H7 (cell line): ENCODE measurements around the gene FAM124B. TPM values are rescaled to one million over a fixed set of nuclear protein-coding genes. Genes with fewer than 3 reads are reported as not detected.
"Not testable (repeated sequence)": the region's sequence is repeated elsewhere in the genome, so short reads cannot be mapped to it uniquely, and the experiment has no call there.

Experiments used
- DNase-seq: peaks from one replicate; pipeline ENCODE4 v3.0.0; 2012
- H3K27me3 ChIP-seq: 2 replicates; pipeline ENCODE4 v1.6.0; 2011; ENCODE audit warnings: mild to moderate bottlenecking, low read length; ENCODE audit not compliant: control insufficient read depth, insufficient read depth
- H3K36me3 ChIP-seq: replicated peaks from 2 replicates; pipeline ENCODE4 v1.5.1; 2011; ENCODE audit warnings: low read length; ENCODE audit not compliant: control insufficient read depth, insufficient read depth
- H3K4me3 ChIP-seq: 2 replicates; pipeline ENCODE4 v1.5.1; 2011; ENCODE audit warnings: low read depth, mild to moderate bottlenecking, control low read depth, low read length, moderate library complexity; ENCODE audit not compliant: insufficient read depth
- total RNA-seq: library from RNA; depleted of rRNA; stranded (reverse); fragments of >200 nt; shearing (Covaris generic); gene quantifications from 2 replicates; pipeline ENCODE4 v1.2.3, GENCODE V29; 2014

FAM124B gene
- total RNA-seq, 1 experiment from 2014 or later: 0.31 TPM

DNA sequence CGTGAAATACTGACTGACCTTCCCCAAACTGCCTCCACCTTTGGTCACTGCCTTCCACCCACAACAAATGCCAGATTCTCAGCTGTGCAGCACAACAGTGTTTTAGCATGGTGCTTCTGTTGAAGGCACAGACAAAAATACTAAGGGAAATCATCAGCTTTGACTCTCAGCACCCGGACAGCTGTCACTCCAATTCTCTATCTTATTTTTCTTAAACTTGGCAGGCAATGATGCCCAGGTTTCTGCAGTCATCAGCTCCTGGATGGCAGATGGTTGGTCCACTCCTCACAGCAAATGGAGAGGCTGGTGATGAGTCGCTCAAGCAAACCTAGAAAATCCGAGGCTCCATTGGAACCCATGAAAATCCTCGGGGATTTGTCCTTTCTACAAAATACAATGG lies 2.9 kb upstream of the FAM124B start:
- no peak overlapping the region for H3K4me3 ChIP-seq
- H3K27me3 ChIP-seq: no peaks in the 10 kb centered on the region
- DNase-seq: no peak
- H3K36me3 ChIP-seq: no peaks in the 10 kb centered on the region

DNA sequence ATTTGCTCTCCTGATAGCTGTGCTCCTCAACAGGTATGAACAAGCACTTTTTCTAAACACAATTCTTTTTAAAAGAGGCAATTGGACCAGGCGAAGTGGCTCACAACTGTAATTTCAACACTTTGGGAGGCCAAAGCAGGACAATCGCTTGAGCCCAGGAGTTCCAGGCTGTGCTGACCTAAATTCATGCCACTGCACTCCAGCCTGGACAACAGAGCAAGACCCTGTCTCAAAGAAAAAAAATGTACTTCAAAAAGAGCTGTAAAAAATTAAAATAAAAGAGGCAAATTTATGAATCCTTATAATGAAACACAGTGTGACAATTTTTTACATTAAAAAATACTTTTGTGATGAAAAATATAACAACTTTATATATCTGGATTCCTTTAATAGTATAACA lies 1.8 kb upstream of the FAM124B start:
- Histone ChIP-seq H3K27me3 (no peaks in the 10 kb centered on the region), H3K36me3 (no peaks in the 10 kb centered on the region), H3K4me3 (no peak overlapping the region)
- DNase-seq: no peak

DNA sequence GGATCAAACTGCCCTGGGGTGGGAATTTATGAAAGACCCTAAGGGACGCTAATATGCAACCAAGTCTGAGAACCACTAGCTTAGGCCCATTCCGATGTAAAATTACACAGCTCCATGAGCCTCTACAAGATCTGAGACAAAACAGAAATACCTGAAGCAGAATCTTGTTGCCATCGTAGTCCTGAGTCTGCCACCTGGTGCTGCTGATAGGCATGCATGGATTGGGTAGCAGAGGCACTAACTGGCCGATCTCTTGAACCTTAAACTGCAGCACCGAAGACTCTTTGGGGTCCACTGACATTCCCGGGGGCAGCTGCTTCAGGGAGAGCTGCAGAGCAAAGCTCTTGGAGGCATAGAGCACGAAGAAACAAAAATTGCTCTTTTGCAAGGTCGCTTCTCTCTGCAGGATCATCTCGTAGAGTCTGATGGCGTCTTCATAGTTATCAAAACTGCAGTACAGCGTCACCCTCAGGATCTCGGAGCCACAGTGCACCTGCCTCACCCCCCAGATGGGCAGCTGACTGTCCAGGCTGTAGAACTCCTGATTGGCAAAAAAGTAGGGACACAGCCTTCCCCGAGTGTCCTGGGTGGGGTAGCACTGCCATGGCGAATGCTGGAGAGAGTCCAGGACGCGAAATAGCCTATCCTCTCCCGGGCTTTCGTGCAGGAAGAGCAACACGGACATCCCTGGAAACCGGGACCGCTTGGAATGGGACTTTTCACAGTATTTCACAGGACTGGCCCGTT lies 848 bp downstream of the FAM124B start:
- H3K4me3 ChIP-seq: no peak overlapping the region
- no peaks in the 10 kb centered on the region for H3K27me3 ChIP-seq
- H3K36me3 ChIP-seq: no peaks in the 10 kb centered on the region
- DNase-seq: no peak

DNA sequence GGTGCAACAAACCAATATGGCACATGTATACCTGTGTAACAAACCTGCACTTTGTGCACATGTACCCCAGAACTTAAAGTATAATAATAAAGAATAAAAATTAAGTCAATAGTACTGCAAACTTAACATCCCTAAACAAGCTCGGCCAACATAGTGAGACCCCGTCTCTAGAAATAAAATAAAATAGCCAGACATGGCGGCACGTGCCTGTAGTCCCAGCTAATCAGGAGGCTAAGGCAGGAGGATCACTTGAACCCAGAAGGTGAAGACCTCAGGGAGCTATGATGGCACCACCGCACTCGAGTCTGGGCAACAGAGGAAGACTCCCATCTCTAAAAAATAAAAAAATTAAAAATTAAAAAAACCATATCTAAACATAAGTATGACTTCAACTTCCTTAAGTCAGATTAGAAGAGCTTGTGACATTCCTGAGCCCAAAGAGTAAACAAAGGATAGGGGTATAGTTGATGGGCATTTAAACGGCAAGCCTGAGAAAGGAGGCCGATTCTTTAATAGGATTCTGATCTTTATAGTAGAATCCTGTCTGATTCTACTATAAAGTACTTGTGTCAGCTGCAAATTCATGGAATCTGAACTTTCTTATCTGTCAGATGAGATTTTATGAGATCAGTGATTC lies 1.6 kb downstream of the FAM124B start:
- H3K36me3 ChIP-seq: no peaks in the 10 kb centered on the region
- H3K4me3 ChIP-seq: no peak overlapping the region
- H3K27me3 ChIP-seq: no peaks in the 10 kb centered on the region
- DNase-seq: no peak

DNA sequence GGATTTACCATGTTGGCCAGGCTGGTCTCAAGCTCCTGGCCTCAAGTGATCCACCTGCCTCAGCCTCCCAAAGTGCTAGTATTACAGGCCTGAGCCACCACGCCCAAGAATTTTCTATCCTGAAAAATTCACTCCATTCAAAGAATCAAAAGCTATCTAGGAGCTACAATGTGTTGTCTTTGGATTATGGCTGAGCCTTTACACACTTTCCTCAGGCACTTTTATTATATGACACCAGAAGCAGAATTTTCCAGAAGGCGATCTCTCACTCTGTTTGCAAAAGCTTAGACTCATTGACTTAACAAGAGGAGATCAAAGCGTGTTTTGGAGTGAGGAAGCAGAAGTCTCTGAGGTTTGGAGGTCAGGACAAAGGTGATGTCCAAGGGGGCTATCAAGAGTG lies 3.6 kb downstream of the FAM124B start:
- no peak overlapping the region for H3K4me3 ChIP-seq
- no peaks in the 10 kb centered on the region for H3K27me3 ChIP-seq
- no peak for DNase-seq
- no peaks in the 10 kb centered on the region; the same call in 1 of the 2 replicates for H3K36me3 ChIP-seq

DNA sequence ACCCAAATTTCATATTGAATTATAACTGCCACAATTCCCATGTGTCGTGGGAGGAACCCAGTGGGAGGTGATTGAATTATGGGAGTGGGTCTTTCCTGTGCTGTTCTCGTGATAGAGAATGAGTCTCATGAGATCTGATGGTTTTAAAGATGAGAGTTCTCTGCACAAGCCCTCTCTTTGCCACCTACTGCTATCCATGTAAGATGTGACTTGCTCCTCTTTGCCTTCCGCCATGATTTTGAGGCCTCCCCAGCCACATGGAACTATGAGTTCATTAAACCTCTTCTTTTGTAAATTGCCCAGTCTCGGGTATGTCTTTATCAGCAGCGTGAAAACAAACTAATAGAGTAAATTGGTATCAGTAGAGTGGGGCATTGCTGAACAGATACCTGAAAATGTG lies 4.8 kb downstream of the FAM124B start:
- H3K4me3 ChIP-seq, H3K27me3 ChIP-seq, H3K36me3 ChIP-seq, DNase-seq: not testable (repeated sequence)

DNA sequence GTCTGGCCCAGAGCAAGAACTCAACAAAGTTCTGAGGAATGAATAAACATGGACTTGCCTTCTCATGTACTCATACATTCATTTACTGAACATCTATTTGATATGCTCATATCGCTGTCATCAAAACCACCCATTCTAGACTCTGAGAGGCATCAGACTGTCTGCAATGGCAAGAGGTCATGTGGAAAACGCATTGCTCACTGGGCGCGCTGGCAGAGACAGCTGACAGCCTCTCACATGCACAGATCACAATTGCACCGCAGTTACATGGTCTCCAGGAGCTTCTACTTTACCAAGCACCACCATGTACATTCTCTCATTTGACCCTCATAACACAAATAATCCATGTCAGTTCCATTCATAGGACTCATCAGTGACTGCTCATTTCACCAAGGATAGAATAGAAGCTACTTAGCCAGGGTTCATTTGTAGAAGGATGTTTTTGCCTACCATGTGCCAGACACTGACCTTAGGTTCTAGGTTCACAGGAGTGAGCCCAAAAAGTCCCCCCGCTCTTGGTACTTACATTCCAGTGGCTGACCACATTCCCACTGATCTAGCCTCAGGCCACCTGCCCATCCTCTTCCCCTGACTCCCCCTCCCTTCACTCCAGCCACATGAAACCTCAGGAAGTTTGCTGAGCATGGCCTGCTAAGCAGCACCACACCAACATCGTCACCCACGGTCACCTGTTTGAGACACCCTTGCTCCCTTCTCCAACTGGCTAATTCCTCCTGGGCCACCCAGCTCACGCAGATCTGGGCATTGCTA lies 6.1 kb downstream of the FAM124B start:
- no peak for DNase-seq
- H3K4me3 ChIP-seq: no peak overlapping the region
- no peaks in the 10 kb centered on the region for H3K27me3 ChIP-seq
- H3K36me3 ChIP-seq: no peaks in the 10 kb centered on the region; the same call in 1 of the 2 replicates

DNA sequence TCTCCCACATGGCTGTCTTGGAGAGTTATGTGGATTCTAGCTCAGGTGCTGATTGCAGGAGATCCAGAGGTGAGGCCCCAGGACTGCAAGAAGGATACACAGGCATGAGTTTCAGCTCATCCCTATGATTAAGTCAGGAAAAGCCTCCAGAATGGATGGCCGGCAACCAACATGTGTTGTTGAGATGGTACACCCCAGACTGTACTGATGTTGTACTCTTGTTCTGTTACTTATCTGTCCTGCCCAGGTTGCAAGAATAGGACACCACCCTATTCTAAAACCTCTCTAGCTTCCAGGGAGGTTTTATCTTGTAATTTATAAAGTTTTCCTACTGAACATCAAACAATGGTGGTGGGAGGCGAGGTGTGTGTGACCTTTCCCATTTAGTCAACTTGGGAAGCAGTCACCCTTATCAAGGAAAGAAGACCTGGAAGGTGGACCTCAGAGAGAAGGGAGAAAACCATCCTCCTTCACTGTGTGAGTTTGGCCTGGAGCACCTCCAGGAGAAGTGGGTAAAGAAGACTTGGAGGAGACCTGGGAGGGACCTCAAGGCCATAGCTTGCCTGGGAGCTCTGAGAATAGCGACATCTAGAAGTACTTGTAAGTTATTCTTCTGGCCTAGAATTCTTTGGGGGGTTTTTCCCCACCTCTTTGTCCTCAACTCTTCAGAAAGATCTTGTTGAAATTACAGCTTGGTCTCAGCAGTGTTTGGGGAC lies 8.6 kb downstream of the FAM124B start:
- Histone ChIP-seq H3K4me3 (no peak overlapping the region), H3K36me3 (no peaks in the 10 kb centered on the region; the same call in 1 of the 2 replicates), H3K27me3 (no peaks in the 10 kb centered on the region)
- no peak for DNase-seq

DNA sequence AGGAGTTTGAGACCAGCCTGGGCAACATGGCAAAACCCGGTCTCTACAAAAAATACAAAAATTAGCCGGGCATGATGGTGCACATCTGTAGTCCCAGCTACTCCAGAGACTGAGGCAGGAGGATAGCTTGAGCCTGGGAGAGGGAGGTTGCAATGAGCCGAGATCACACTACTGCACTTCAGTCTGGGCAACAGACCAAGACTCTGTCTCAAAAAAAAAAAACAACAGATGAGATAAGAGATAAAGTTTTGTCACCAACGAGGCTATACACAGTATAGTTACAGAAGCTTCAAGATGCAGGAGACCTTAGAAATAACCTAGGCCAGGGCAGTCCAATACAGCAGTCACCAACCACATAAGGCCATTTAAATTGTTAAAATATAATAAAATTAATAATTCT lies 9.4 kb downstream of the FAM124B start:
- DNase-seq: no peak
- Histone ChIP-seq H3K27me3 (no peaks in the 10 kb centered on the region), H3K36me3 (no peaks in the 10 kb centered on the region; the same call in 1 of the 2 replicates), H3K4me3 (no peak overlapping the region)

DNA sequence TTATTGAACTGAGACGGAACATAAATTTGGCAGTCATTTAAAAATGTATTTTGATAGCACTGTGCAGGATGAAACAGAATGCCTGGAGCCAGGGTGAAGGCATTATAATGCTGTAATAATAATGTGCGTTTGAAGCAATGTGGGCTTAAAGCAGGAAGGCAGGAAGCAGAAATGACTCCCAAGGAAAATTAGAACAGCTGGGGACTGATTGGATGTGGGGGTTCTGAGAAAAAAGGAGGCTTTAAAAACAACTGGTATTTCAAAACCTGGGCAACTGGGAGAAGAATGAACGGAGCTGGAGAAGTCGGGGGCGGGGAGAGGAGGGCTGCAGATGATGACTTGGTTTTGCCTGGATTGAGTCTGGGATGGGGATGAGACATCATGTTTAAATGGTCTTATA lies 12.6 kb downstream of the FAM124B start:
- Histone ChIP-seq H3K4me3 (no peak overlapping the region), H3K27me3 (no peaks in the 10 kb centered on the region), H3K36me3 (no peaks in the 10 kb centered on the region; the same call in 1 of the 2 replicates)
- no peak for DNase-seq

DNA sequence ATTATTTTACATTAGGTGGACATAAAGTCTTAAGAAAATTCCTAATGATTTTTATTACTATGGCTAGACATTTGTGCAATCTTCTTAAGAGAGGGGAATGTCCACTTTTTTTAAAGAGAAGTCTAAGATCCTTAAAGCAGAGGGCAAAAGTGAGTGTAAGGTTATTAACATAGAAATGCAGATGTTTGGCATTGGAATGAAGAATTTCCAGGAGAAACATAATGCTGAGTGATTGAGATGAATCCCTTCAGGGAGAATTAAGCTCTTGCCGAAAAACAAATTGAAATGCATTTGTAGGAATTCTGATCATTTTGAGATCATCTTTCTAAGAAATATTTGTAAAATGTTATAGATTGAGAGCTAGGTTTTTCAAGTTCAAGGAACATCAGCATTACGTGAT lies 15.0 kb downstream of the FAM124B start:
- no peak for DNase-seq
- H3K36me3 ChIP-seq: no peaks in the 10 kb centered on the region
- H3K27me3 ChIP-seq: no peaks in the 10 kb centered on the region
- H3K4me3 ChIP-seq: no peak overlapping the region

DNA sequence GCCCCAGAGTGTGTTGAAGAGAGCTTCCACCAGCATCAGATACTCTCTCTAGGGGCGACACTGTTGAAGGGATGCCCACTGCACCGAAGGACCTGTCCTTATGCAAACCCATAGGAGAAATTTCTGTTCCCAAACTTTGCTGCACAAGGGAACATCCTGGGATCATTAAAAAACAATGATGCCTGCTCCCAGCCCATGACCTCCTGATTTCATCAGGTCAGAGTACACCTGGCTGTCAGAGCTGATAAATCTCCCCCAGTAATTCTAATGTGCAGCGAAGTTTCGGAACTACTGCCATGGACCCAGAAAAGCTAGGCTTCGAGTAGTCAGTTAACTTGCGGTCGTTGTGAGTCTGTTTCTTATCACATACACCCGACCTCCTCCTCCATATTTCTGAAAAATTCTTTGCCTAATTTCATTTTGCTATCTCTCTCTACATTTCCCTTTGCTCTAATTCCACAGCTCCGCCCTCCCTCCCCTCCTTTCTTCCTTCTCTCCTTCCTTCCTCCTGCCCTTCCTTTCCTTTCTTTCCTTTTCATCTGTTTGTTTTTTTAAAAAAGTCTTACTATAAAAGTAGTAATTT lies 18.8 kb downstream of the FAM124B start:
- Histone ChIP-seq H3K36me3 (no peaks in the 10 kb centered on the region), H3K27me3 (no peaks in the 10 kb centered on the region), H3K4me3 (no peak overlapping the region)
- DNase-seq: no peak

DNA sequence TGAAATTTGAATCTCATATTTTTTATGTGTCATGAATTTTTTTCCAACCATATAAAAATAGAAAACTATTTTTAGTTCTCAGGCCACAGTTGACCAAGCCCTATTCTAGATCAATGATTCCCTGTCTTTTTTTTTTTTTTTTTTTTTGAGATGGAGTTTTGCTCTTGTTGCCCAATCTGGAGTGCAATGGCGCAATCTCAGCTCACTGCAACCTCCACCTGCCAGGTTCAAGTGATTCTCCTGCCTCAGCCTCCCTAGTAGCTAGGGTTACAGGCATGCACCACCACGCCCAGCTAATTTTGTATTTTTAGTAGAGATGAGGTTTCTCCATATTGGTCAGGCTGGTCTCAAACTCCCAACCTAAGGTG lies 19.6 kb downstream of the FAM124B start:
- H3K4me3 ChIP-seq, H3K36me3 ChIP-seq, DNase-seq, H3K27me3 ChIP-seq: not testable (repeated sequence)

DNA sequence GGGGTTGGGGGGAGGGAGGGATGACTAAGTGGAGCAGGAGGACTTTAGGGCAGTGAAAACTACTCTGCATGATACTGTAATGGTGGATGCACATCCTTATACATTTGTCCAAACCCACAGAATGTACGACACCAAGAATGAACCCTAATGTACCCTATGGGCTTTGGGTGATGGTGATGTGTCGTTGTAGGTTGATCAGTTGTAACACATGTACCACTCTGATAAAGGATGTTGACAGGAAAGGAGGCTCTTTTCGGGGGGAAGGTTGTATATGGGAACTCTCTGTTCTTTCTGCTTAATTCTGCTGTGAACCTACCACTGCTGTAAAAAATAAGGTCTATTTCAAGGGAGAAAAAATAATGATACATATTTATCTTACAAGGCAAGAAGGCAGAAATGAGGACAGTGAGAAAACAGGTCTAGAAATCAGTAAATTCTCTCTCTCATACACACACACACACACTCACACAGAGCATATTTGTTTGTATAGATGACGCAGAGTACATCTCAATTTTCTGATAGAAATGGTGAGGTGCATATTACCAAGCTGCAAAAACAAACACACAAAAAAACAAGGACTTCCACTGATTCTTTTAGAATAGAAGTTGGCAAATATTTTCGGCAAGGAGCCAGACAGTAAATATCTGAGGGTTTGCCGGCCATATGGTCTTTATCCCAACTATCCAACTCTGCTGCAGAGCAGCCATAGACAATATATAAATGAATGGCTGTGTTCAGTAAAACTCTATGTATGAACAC lies 20.2 kb downstream of the FAM124B start:
- no peaks in the 10 kb centered on the region for H3K27me3 ChIP-seq
- DNase-seq: no peak
- no peaks in the 10 kb centered on the region for H3K36me3 ChIP-seq
- H3K4me3 ChIP-seq: no peak overlapping the region
